Endodermal cell (in vitro differentiated cells): ENCODE measurements around the gene ULK3. TPM values are rescaled to one million over a fixed set of nuclear protein-coding genes. Genes with fewer than 3 reads are reported as not detected.
"Not testable (repeated sequence)": the region's sequence is repeated elsewhere in the genome, so short reads cannot be mapped to it uniquely, and the experiment has no call there.

ENCODE experiments used
- DNase-seq: peaks from one replicate; pipeline ENCODE4 v3.0.0-alpha.2; 2017
- H3K27ac ChIP-seq: 2 replicates; pipeline ENCODE4 v1.5.1; 2013; ENCODE audit warnings: mild to moderate bottlenecking, low read depth, low read length, moderate library complexity
- H3K27me3 ChIP-seq: 2 replicates; pipeline ENCODE4 v1.6.1; 2013; ENCODE audit warnings: mild to moderate bottlenecking, low read length, moderate library complexity; ENCODE audit not compliant: insufficient read depth, control insufficient read depth, poor library complexity, severe bottlenecking
- H3K36me3 ChIP-seq: 2 replicates; pipeline ENCODE4 v1.7.0; 2013; ENCODE audit warnings: mild to moderate bottlenecking, low read length, moderate library complexity; ENCODE audit not compliant: control insufficient read depth, insufficient read depth
- H3K4me1 ChIP-seq: one replicate; pipeline ENCODE4 v1.7.0; 2013; ENCODE audit warnings: low read length; ENCODE audit not compliant: control insufficient read depth, insufficient read depth
- H3K4me3 ChIP-seq: 2 replicates; pipeline ENCODE4 v1.5.1; 2013; ENCODE audit warnings: mild to moderate bottlenecking, low read length, moderate library complexity
- H3K9ac ChIP-seq: 2 replicates; pipeline ENCODE4 v1.6.1; 2013; ENCODE audit warnings: mild to moderate bottlenecking, low read length, moderate library complexity; ENCODE audit not compliant: poor library complexity, severe bottlenecking; ENCODE audit errors: extremely low read depth
- H3K9me3 ChIP-seq: 2 replicates; pipeline ENCODE4 v1.6.1; 2013; ENCODE audit warnings: mild to moderate bottlenecking, low read length, moderate library complexity; ENCODE audit not compliant: control insufficient read depth
- H3K27ac Mint-ChIP-seq: 2 replicates; pipeline ENCODE4 v1.8.0; 2020; ENCODE audit warnings: mixed read lengths
- H3K27me3 Mint-ChIP-seq: 2 replicates; pipeline ENCODE4 v1.8.0; 2021; ENCODE audit warnings: mild to moderate bottlenecking, mixed read lengths; ENCODE audit not compliant: insufficient read depth
- H3K36me3 Mint-ChIP-seq: 2 replicates; pipeline ENCODE4 v1.8.0; 2020; ENCODE audit warnings: low read depth, mixed read lengths
- H3K4me1 Mint-ChIP-seq: 2 replicates; pipeline ENCODE4 v1.8.0; 2020; ENCODE audit warnings: mixed read lengths
- H3K4me3 Mint-ChIP-seq: 2 replicates; pipeline ENCODE4 v1.8.0; 2020; ENCODE audit warnings: mild to moderate bottlenecking, moderate library complexity, mixed read lengths
- H3K9me3 Mint-ChIP-seq: 2 replicates; pipeline ENCODE4 v1.8.0; 2020; ENCODE audit warnings: mild to moderate bottlenecking, mixed read lengths
- WGBS, 2 experiments: methylation state at CpG; one replicate each; pipeline versions ENCODE4 v1.1.5 to v1.1.7; 2013; ENCODE audit warnings: missing lambda C conversion rate in 2 of 2, mixed read lengths in 1 of 2; ENCODE audit not compliant: insufficient coverage in 1 of 2, insufficient read length in 1 of 2; 5-methylcytosine and 5-hydroxymethylcytosine counted together
- total RNA-seq, 2 donors: library from RNA; stranded (reverse); fragmentation: NEBNext Ultra II Directional in 1 of 2; extraction: Animal tissue kit (Norgen Biotek cat#: 25700) in 1 of 2; gene quantifications; 2 replicates in 1 of 2; 3 replicates in 1 of 2; pipeline ENCODE4 v1.2.1, GENCODE V29; 2021
- TF ChIP-seq, protein P1 (sequence below): fragments of 200-600 bp; sonication (generic); conservative IDR thresholded peaks from 2 replicates; pipeline ENCODE4 v1.5.0; 2021; ENCODE audit warnings: antibody characterized with exemption, mild to moderate bottlenecking

ULK3 gene
- total RNA-seq, 2 donors from 2014 or later: 33.9 to 36.2 TPM

DNA sequence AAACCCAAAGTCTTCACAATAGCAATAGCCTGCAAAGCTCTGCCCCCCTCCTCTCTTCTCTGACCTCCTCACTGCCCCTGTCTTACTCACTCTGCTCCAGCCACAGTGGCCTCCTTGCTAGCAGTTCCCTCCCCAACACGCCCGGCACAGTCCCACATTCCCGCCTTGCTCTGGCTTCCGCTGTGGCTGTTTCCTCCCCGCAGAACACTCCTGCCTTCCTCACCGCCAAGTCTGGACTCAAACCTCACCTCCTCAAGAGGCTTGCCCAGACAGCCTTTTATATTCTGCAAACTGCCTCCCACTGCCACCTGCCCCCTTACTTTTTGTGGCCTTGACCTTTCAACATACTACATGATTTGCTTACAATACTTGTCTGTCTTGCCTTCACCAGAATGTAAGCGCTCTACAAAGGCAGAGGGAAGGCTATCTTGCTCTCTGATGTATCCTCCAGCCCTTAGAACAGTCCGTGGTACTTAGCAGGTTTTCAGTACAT is 46.5 kb upstream of the ULK3 start:
- WGBS, 2 experiments: 42 to 60% methylated on average over 7 to 8 of the region's 8 CpGs
- DNase-seq: peak; percentile 76

DNA sequence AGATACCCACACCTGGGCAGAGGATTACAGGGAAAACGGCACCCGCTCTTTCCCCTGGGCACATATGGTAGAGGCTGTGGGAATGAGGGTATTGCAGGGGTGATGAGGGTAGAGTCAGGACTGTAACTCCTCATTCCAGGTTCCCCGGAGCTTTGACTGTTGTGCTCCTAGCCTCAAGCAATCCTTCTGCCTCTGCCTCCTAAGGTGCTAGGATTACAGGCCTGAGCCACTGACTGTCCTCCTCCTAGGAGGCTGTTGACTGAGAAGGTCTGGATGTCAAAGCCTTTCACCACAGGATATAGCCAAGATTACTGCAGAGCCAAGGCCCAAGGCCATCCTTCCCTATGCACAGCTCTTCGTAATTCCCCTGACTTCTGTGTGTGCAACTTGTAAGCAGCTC is 45.8 kb upstream of the ULK3 start:
- no peak overlapping the region for H3K27ac Mint-ChIP-seq
- H3K9ac ChIP-seq: no peak overlapping the region
- no peak overlapping the region for H3K27ac ChIP-seq
- no peaks in the 10 kb centered on the region for H3K27me3 Mint-ChIP-seq
- peaks cover 20% of the 10 kb centered on the region for H3K36me3 Mint-ChIP-seq
- H3K4me1 ChIP-seq: peaks cover 7% of the 10 kb centered on the region
- H3K36me3 ChIP-seq: peaks cover 27% of the 10 kb centered on the region
- TF ChIP-seq, protein P1, sequence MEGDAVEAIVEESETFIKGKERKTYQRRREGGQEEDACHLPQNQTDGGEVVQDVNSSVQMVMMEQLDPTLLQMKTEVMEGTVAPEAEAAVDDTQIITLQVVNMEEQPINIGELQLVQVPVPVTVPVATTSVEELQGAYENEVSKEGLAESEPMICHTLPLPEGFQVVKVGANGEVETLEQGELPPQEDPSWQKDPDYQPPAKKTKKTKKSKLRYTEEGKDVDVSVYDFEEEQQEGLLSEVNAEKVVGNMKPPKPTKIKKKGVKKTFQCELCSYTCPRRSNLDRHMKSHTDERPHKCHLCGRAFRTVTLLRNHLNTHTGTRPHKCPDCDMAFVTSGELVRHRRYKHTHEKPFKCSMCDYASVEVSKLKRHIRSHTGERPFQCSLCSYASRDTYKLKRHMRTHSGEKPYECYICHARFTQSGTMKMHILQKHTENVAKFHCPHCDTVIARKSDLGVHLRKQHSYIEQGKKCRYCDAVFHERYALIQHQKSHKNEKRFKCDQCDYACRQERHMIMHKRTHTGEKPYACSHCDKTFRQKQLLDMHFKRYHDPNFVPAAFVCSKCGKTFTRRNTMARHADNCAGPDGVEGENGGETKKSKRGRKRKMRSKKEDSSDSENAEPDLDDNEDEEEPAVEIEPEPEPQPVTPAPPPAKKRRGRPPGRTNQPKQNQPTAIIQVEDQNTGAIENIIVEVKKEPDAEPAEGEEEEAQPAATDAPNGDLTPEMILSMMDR: no peak
- no peaks in the 10 kb centered on the region for H3K27me3 ChIP-seq
- WGBS, 2 experiments: 96% methylated on average over 3 to 4 of the region's 4 CpGs
- H3K4me3 ChIP-seq: no peak overlapping the region
- peaks cover 1% of the 10 kb centered on the region for H3K9me3 Mint-ChIP-seq
- H3K4me3 Mint-ChIP-seq: peak overlapping the region; percentile 86
- no peaks in the 10 kb centered on the region for H3K9me3 ChIP-seq
- peaks cover 19% of the 10 kb centered on the region for H3K4me1 Mint-ChIP-seq
- DNase-seq: no peak

More for the DNA sequence above, 46.5 kb upstream of the ULK3 start:
- Histone ChIP-seq H3K9me3 (no peaks in the 10 kb centered on the region), H3K27ac (no peak overlapping the region), H3K4me1 (peaks cover 7% of the 10 kb centered on the region), H3K9ac (no peak overlapping the region), H3K27me3 (no peaks in the 10 kb centered on the region), H3K4me3 (peak overlapping the region; percentile 100), H3K36me3 (peaks cover 27% of the 10 kb centered on the region)
- Mint-ChIP-seq H3K4me1 (peaks cover 19% of the 10 kb centered on the region), H3K4me3 (peak overlapping the region; percentile 86), H3K27me3 (no peaks in the 10 kb centered on the region), H3K27ac (peak overlapping the region; percentile 90), H3K9me3 (peaks cover 1% of the 10 kb centered on the region), H3K36me3 (peaks cover 22% of the 10 kb centered on the region)
- TF ChIP-seq, protein P1: no peak

DNA sequence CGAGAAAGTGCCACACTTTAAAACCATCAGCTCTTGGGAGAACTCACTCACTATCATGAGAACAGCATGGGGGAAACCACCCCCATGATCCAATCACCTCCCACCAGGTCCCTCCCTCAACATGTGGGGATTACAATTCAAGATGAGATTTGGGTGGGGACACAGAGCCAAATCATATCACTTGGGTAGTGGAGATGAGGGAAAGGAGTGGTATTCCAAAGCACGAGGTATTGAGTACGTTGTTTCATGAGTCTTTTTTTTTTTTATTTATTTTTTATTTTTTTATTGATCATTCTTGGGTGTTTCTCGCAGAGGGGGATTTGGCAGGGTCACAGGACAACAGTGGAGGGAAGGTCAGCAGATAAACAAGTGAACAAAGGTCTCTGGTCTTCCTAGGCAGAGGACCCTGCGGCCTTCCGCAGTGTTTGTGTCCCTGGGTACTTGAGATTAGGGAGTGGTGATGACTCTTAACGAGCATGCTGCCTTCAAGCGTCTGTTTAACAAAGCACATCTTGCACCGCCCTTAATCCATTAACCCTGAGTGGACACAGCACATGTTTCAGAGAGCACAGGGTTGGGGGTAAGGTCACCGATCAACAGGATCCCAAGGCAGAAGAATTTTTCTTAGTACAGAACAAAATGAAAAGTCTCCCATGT is 44.7 kb upstream of the ULK3 start:
- not testable (repeated sequence) for H3K27ac ChIP-seq, H3K27me3 Mint-ChIP-seq, H3K4me1 ChIP-seq, H3K27me3 ChIP-seq, H3K36me3 Mint-ChIP-seq, DNase-seq, H3K9me3 ChIP-seq, H3K9ac ChIP-seq, H3K4me3 ChIP-seq, H3K9me3 Mint-ChIP-seq, H3K4me3 Mint-ChIP-seq
- H3K36me3 ChIP-seq: peaks cover 16% of the 10 kb centered on the region
- WGBS, 2 experiments: 92% methylated on average over 2 of the region's 10 CpGs; no CpG with 5 or more reads in 1 of the 2 experiments
- Mint-ChIP-seq H3K4me1 (peaks cover 19% of the 10 kb centered on the region), H3K27ac (peak overlapping the region; percentile 58)
